Activated CD4-positive, alpha-beta T cell treated with anti-CD3 and anti-CD28 coated beads, Interleukin-10, Interleukin-2, amounts not matched to agents 100 ng/mL and 50 ng/mL, durations not matched to agents 16 hours and 8 hours (primary cell): ENCODE measurements around the gene IFNE.
A peak's percentile ranks its signal among the peaks of the same experiment; 100 is the strongest.
"Not testable (repeated sequence)": the region's sequence is repeated elsewhere in the genome, so short reads cannot be mapped to it uniquely, and the experiment has no call there.

Experiments used
- DNase-seq: peaks from one replicate; pipeline ENCODE4 v3.0.0-alpha.2; 2020

The IFNE gene

GRCh38 chr9:21481470-21482056 lies 550 bp downstream of the IFNE start:
- DNase-seq: no peak

- no peak for DNase-seq
Observed at GRCh38 chr9:21479152-21479702, 2.9 kb downstream of the IFNE start.

DNA sequence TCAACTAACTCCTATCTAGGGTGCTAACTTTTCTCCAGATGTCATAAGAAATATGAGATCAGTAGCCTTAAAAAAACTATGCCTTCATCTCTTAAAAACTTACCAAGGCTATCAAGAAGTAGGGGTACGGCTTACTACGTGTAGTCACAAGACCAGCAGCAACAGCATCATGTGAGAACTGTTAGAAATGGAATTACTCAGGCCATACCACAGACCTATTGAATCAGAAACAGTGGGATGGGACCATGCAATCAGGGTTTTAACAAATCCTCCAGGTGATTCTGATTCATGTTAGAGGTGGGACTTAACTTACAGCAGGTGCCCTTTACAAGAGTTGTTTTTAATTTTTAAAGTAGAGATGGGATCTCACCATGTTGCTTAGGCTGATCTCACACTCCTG lies 4.6 kb downstream of the IFNE start:
- peak; percentile 27 for DNase-seq

- DNase-seq: no peak
Observed at GRCh38 chr9:21473236-21473635, 8.9 kb downstream of the IFNE start.

DNA sequence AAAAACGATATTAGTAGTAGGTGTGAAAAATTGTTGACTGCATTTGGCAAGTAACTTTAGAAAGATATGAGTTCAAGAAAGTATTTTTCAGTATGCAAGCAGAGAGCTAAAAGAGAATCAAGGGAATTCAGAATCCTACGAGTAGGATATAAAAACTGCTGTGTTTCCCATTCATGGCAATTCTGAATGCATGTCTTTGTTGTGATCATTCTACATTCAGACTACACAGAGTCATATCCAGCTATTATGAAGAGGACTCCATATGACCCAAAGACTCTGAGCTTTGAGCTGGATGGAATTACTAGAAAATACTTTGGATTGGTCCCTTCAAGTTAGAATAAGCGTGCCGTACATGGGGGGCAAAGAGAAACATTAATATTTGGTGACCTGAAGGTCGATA lies 12.0 kb downstream of the IFNE start:
- DNase-seq: no peak

- peak; percentile 59 for DNase-seq
Observed at GRCh38 chr9:21465859-21466518, 16.1 kb downstream of the IFNE start.

GRCh38 chr9:21465138-21465537 lies 17.0 kb downstream of the IFNE start:
- DNase-seq: no peak

DNA sequence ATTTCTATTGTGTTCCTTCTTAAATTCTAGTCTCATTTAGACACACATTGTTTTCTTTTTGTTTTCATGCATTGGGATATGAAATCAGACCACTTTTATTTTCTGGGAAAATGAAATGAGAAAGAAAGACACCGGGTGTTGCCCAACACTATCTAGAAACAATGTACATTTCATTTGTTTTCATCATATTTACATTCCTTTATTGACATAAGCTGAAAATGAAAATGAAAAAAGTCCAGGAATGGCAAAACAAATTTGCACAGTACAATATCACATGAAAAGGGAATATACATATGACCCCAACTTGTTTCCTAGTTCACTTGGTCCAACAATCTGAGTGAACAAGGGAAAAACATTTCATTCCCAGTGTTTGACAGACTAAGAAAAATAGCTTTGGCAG lies 20.7 kb downstream of the IFNE start:
- no peak for DNase-seq

- DNase-seq: peak; percentile 16
Observed at GRCh38 chr9:21455320-21455719, 26.8 kb downstream of the IFNE start.

DNA sequence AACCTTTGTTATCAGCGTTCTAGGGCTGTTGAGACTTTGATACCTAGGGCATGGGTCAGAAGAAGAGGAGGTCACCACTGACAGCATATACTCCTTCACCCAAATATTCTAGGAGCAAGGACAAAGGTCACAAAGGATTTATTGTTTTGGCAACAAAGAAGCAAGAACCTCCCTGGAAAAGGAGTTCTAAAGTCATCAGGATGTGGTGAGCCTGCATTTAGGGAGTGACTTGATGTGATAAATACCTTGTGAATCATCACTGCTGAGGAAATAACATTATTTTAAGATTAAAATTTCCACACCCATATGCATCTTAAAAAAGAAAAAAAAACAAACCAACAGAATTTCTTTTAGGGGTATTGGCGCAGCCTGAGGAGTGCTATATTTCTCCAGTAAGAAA lies 28.0 kb downstream of the IFNE start:
- no peak for DNase-seq

GRCh38 chr9:21452681-21453080 lies 29.4 kb downstream of the IFNE start:
- no peak for DNase-seq

GRCh38 chr9:21450733-21451394 lies 31.2 kb downstream of the IFNE start:
- DNase-seq: no peak

DNA sequence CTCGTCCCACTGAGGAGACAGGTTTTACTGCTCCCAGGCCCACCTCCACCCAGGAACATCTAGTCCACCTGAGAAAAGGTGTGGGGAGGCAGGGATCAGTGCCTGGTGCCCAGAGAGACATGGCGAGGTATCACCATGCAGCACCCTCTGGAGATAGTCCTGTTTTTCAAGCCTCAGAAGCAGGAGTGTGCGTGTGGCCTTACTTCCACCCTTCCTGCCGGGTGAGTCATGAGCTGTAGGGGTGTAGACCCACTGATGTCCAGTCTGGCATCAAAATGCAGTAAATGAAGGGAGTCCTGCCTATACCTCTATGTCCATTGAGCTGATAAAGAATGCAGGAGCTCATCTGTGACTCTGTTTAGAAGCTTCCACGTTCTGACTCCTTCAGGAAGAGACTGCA lies 32.8 kb downstream of the IFNE start:
- DNase-seq: not testable (repeated sequence)

- DNase-seq: peak; percentile 31
Observed at GRCh38 chr9:21443849-21444625, 38.1 kb downstream of the IFNE start.

DNA sequence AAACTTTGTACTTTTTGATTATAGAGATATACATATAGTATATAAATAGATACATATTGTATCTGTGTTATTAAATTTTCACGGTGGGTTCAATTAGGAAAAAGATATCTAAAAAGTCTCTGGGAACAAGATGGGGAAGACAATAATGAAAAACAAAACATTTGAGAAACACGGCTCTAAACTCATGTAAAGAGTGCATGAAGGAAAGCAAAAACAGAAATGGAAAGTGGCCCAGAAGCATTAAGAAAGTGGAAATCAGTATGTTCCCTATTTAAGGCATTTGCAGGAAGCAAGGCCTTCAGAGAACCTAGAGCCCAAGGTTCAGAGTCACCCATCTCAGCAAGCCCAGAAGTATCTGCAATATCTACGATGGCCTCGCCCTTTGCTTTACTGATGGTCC lies 42.0 kb downstream of the IFNE start, which contains the start of gene IFNA1:
Gene IFNA1, plus strand, starts transcription at position 301 of the 400 bp plus-strand sequence. Its CDS starts 69 bp downstream, at position 370.
- no peak for DNase-seq

DNA sequence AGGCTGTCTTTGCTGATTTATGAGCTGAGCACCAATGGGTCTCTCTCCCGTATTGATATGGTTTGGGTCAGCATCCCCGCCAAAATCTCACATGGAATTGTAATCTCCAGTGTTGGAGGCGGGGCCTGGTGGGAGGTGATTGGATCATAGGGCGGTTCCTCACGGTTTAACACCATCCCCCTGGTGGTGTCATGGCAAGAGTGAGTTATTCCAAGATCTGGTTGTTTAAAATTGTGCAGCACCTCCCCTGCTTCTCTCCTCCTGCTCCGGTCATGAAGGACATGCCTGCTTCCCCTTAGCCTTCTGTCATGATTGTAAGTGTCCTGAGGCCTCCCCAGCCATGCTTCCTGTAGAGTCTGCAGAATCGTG lies 47.1 kb downstream of the IFNE start:
- DNase-seq: not testable (repeated sequence)

DNA sequence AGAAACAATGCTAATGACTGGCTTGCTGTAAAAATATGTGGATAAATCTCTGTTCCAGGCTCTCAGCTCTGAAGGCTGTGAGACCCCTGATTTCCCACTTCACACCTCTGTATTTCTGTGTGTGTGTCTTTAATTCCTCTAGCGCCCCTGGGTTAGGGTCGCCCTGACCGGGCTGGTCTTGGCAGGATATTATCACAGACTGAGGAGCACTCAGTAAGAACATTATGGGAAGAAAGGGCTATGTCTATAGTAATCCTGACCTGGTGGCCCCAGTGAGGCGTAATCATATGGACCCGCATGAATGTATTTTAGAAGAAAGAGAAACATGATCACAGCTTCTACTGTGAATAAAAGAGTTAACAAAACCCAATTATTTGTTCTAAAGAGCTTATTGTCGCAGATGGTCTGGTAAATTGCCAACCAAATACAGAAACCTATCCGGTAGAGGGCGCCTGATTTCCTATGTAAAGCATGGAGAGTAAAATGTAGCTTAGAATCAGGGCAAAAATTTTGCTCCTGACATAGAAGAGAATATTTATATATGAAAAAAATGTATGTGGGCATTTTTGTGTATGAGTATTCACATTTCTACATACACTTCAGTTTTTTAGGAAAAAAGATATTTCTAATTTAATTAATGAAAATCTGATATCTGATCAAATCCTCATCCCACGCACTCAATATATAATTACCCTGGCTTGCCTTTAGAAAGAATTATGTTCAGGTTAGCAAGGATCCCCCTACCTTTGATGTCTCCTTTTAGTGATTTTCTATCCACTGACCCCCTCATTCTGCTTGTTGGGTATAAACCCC lies 47.7 kb downstream of the IFNE start:
- peak; percentile 45 for DNase-seq

- DNase-seq: no peak
Observed at GRCh38 chr9:21432672-21433425, 49.3 kb downstream of the IFNE start.
